GM19193 (cell line): Measurements from ENCODE around the gene PALLD.

Source experiments
- POLR2A ChIP-seq: IDR thresholded peaks from 4 replicates; pipeline ENCODE4 v1.6.1; 2011; ENCODE audit not compliant: insufficient read depth, insufficient read length; ENCODE audit errors: extremely low read depth

Gene PALLD

DNA sequence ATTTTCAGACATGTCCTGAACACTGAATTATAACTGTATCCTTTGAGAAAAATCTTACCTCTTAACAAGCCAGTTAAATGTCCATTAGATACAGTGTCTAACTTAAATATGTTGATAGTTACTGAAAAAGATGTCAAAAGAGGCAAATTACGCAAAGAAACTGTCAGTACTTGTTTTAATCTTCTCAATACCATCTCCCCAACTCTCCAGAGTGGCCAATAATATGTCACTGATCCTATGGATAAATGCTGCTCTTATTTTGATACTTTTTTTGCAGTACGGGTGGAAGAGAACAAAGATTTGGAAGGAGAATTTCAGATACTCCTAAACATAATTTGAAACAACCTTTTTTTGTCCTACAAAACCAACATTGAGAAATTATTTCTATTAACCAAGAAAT is 320.5 kb downstream of the PALLD start:
- no peak for TF ChIP-seq POLR2A

DNA sequence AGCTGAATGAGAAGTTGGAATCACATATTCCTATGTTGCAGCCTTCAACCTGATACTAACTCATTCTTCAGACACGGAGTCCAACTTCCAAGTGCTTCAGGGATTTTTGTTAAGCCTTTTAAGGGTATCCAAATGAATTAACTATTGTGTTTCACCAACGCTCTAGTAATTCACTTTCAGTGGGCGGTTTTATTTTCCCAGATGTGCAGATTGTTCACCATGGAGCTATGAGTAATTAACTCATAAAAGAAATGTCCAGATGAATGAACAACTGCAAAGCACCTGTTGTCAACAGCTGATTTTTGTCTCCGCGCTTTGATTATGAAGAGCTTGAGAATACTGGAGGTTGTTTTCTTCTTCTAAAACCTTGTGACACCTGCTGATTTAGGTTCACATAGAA is 325.6 kb downstream of the PALLD start:
- TF ChIP-seq POLR2A = no peak

DNA sequence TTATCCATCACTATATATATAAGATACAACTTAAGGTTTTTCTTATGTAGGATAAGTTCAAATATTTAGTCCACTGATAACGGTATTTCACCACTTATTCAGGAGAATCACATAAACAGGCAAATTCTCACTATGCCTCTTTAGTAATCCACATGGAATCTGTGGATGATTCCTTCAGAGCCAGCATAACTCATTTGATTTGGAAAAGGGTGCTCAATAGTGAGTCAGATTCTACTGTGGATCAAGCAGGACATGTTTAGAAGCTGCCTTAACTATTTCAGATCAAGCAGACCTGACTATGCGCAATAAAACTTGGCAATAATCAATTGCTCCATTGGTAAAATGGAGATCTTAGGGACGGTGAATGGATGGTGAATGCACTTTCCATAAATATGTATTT is 329.1 kb downstream of the PALLD start:
- no peak for TF ChIP-seq POLR2A

DNA sequence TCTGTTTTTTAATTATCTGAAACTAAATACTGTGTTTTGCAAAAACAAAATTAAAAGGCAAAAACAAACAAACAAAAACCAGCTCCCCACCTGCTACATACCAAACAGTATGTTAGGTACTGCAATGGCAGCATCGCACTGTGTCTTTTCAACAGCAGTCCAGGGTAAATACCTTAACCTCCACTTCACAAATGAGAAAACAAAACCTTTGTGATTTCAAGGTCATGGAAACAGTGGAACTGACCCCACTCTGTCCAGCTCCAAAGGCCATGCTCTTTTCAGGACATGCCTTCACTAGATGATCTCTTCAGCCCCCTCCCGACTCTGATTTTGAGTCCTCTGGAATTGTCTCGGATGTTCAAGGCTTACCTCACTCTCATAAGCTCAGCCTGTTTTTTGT is 329.8 kb downstream of the PALLD start:
- no peak for TF ChIP-seq POLR2A

DNA sequence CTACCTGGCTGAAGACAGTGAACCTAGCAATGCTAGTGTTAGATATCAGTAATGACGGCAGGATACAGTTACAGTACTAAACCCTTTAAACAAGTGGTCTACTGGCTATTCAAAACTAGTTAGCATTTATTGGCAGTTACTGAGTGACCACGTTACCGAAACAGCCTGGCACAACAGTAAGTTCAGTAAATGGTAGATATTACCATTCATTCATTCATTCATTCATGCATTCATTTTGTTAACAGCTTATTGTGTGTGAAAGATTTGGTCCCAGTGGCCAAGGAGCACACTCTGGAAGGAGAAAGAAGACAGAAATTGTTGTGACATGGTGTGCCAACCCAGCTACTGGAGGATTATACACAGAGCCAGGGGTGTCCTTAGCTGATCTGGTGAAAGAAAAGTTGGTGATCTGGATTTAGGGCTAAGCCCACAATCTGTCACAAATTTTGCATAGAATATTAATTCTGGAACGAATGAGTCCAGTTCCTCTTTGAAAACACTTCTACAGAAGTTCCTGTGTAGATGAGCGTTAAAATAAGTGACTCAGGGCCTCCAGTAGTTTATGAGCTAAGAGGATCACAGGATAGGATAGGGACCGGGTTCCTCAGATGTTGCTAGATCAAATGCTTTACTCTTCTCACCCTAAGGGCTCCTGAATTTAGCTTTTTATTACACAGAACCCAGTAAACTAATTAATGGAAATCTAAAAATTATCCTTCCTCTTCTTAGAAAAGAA is 334.1 kb downstream of the PALLD start:
- TF ChIP-seq POLR2A = no peak

DNA sequence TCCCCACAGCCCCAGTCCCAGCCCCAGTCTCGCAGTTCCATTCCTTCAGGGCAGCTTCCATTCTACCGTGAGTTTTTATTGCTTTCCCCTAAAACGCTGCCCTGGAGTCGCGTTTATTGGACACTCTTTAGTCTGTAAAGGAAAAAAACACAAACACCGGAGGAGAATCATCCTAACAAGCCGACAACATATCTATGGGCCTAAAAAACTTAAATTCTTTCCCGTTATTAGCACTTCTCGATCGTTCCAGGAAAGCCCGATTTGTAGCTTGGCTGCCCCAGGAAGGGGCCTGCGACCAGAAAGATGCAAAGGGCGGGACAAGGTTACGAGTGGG is 334.7 kb downstream of the PALLD start:
- TF ChIP-seq POLR2A = no peak

DNA sequence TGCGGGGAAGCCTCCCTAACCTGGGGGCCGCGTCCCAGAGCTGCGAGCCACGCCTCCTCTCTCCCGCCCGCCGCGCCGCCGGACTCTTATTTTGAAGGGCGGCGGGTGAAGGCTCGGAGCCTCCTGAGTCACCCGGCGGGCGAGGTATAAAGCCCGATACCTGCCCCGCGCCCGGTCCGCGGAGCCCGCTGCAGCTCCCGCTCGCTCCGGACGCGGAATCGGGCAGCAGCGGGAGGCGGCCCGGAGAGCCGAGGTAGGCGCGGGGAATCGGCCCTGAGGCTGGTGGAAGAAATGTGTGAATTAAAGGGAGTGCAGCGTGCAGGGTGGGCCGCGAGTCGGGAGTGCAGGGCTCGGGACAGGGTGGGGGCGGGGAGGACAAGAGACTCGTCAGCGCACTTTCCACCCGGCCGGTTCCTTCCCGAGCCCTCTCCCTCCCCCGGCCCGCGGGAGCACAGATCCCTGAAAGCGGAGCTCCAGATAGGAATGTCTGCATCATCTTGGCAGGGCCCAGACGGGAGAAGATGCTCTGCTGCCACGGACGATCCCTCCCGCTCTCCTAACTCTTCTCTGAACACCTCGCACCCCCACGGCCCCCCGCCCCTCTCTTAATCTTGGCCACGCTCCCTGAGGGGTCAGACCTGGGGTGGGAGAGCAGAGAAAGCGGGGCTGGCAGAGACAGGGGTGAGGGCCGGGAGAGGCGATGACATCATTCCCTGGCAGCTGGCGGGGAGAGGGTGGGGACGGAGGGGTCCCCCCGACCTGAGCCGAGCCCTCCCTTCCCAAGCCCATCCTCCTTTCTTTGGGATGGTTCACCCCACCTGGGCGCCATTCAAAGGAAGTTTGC is 335.3 kb downstream of the PALLD start:
- no peak for TF ChIP-seq POLR2A

DNA sequence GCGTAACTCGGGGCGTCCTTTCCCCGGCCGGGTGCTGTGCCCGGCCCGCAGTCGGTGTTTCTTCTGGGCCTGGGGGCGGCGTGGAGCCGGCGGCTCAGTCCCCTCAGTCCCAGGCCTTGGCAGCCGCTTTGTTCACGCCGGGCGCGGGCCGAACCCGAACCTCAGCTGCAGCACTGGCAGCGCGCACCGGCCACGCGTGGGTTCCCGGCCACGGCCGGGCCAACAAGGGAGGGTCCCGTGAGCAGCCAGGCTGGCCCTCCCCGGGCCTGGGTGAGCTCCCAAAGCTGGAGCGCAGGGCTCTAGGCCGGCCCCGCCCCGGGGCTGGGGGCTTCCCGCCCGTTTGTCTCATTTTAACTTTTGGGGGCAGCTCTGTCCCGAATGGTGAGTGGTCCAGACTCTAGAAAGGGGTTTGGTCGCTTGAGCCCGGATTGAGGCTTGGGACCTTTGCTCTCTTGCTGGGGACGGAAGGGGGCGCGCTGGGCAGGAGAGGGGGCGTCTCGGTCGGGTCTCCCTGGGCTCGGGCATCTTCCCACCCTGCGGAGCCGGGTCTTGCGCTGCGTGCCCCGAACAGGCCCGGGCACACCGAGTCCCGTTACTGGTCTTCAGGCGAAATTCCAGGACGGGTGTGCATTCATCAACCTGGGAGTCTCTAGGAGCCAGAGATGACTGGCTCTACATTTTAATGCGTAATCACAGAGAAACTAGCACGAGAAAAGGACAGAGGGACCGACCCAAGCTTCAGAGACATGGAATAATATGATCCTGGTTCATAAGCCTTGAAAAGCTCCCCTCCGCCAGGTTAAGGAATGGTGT is 336.1 kb downstream of the PALLD start:
- no peak for TF ChIP-seq POLR2A

DNA sequence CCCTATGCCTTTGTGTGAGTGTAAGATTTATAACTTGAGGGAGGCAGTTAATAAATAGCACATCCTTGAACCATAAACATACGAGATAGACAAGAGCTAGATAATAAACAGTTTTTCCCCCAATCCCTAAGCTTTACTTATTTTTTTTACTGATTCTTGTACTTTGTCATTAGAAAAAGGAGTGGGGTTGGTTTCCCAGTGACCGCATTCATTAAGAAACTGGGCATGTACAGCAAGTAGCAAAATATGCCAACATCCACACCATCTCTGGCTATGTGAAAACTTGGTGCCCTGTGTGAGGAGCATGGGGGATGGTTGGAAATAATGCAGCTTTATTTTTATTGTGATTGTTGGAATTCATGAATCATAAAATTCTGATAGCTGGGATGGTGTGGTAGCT is 337.0 kb downstream of the PALLD start:
- TF ChIP-seq POLR2A = no peak

DNA sequence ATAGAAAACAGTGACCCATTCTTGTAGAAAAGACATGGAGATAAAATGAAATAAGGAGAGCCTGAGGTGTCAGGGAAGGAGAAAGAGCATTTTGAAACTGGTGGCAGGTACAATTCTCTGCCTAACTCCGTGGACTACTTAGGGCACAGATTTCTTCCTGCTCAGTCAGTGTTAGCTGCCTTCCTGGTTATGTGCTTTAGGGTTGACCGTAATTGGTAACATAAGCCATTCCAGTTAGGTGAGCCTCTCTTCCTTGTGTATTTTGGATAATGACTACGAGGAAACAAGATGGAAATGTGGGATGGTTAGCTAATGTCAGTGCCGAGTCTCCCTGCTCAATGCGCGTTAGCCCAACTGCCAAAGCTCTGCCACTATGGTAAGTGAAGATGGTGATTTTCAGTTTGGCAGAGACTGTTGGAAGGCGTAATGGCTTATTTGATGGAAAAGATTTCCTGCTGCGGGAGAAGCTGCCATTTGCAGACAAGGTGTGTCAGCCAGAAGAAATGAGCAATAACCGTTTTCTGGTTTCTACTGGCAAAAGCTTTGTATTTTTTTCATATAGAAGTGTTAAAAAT is 339.1 kb downstream of the PALLD start:
- no peak for TF ChIP-seq POLR2A

DNA sequence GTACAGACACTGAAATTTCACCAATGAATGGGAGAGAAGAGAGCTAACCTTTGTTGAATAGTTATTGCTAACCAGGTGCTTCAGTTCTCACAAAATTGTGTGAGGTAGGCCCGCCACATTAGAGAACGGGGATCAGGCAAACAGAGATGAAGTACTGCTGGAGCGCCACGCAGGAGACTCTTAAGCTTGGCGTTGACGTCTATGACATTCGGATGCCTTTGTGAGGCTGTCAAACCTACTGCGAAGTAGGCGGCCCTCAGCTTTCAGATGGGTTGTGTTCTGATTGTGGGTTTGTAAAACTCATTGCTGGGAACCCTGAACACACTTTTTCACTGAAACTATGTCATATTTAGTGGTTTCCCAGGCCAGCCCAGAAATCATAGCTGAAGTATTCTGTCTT is 339.6 kb downstream of the PALLD start:
- TF ChIP-seq POLR2A = no peak

DNA sequence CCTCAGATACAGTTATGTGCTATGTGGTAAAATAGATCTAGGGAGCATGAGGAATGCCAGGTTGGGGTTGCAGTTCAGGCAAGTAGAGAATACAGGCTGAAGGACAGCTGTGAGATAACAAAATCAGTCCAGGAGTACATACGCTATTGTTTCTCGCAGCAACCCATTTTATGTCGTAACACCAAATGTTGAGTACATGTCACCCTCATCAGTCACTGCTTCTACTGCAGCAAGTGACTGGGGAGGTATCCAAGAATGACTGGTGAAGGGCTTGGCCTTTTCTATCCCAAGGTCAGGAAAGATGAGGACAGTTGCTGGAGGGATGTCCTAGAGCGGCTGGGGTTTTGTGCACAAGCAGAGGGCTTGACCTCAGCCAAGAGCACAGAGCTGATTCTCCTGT is 341.1 kb downstream of the PALLD start:
- TF ChIP-seq POLR2A = no peak

DNA sequence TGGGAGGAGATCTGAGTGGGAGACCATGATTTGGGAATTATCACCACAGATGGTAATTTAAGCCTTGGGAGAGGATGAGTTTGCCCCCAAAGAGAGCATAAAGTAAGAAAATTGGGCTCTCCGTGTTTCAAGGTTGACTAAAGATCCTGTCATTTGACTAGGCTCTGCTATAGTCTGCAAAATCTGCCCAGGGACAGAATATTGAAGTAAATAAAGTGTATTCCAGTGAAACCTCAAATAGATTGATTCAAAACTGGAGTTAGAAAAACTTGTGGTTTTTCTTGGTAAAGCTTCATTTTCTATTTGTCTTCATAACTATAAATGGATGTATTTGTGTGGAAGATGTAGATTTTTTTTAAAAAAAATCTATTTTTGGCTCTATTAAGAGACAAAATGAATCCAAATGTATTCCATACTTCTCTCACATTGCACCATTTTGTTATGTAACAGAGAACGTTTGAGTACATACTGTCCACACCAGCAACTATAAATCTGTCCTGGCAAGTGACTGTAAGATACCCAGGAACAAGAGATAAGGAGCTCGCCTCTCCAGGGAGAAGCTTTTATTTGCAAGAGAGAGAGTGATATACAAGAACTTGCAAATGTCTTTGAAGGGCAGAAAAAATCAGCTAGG is 343.0 kb downstream of the PALLD start:
- no peak for TF ChIP-seq POLR2A

DNA sequence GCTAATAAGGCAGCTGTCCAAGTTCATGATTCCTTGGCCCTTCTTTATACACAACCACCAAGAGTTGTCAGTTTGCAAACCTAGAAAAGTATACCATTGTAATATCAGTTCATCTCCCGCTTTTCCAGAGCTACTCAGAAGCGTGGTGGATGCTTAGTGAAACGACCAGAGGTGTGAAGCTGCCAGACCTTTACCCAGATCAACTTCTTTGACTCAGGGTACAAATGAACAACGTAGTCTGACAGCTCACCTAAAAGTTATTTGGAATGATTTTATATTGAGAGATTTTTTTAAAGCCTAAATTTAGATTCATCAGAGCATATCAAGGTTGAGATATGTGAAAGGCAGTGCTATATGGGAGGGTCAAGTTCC is 343.5 kb downstream of the PALLD start:
- no peak for TF ChIP-seq POLR2A

DNA sequence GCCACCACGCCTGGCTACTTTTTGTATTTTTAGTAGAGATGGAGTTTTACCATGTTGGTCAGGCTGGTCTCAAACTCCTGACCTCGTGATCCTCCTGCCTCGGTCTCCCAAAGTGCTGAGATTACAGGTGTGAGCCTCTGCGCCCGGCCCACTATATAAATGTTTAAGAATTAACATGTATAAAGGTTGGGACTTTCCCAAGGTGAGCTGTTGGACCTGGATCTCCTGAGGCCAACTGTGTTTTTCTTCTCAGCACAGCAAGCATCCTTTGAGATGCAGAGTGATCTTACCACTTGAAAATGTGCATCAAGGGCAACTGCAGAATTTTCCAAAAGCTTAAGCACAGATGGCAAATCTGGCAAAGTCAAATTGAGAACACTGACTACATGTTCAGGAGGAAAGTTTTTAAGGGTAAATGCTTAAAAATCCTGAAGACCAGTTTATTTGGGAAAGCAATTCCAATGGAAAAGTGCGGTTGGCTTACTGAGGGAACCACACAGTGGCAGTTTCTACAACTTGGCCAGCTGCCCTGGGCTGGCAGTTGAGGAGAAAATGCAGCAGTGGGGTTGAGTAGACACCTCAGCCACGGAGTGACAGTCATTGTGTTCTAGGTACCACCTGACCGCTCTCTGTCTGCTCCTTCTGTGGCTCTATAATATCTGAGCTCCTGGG is 344.3 kb downstream of the PALLD start:
- TF ChIP-seq POLR2A = no peak

DNA sequence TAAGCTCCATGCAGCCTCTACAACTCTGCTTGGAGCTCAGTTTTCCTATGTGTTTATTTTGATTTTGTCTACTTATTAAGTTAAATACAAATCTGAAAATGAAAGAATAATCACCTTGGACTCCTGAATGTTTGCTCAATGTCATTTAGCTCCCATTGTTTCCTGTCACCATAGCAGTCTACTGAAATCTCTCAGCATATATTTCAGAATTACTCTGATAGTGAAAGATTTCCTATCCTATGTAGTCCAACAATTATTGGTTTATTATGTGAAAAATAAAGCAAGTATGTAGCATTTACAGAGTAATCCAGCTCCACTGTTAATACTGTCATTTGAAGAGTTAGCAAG is 344.8 kb downstream of the PALLD start:
- no peak for TF ChIP-seq POLR2A
